Small intestine (tissue), 7 donors: ENCODE results near the gene TPD52L1. TPM values are rescaled to one million over a fixed set of nuclear protein-coding genes. Genes with fewer than 3 reads are reported as not detected.

Experiments
- DNase-seq, 2 donors: peaks; one replicate each; pipeline versions ENCODE4 v3.0.0 to v3.0.0-alpha.2; 2013
- FAIRE-seq: peaks from 2 replicates; lab custom pipeline; 2012; peaks lifted over from hg19 to GRCh38; lab: Jason Lieb, UNC
- H3K27ac ChIP-seq, 3 donors: one replicate each; pipeline ENCODE4 v1.5.1; 2013; ENCODE audit warnings: low read length in 2 of 3, mild to moderate bottlenecking in 2 of 3, control low read depth in 1 of 3, inconsistent platforms in 1 of 3, low read depth in 1 of 3, moderate library complexity in 1 of 3
- H3K27me3 ChIP-seq, 3 donors: one replicate each; pipeline ENCODE4 v1.6.1; 2013; ENCODE audit warnings: low read length in 3 of 3, inconsistent platforms in 1 of 3; ENCODE audit not compliant: control insufficient read depth in 3 of 3, insufficient read depth in 3 of 3
- H3K36me3 ChIP-seq, 3 donors: one replicate each; pipeline ENCODE4 v1.6.1; 2013; ENCODE audit warnings: low read length in 3 of 3, inconsistent platforms in 1 of 3, low read depth in 1 of 3, mild to moderate bottlenecking in 1 of 3, moderate library complexity in 1 of 3; ENCODE audit not compliant: control insufficient read depth in 3 of 3, insufficient read depth in 2 of 3
- H3K4me1 ChIP-seq, 3 donors: one replicate each; pipeline ENCODE4 v1.6.1; 2013; ENCODE audit warnings: low read length in 2 of 3, inconsistent platforms in 1 of 3, low read depth in 1 of 3, mild to moderate bottlenecking in 1 of 3, moderate library complexity in 1 of 3; ENCODE audit not compliant: control insufficient read depth in 3 of 3, insufficient read depth in 2 of 3
- H3K4me3 ChIP-seq, 3 donors: one replicate each; pipeline ENCODE4 v1.5.1; 2013; ENCODE audit warnings: low read length in 3 of 3, control low read depth in 1 of 3, inconsistent platforms in 1 of 3, low read depth in 1 of 3, mild to moderate bottlenecking in 1 of 3, moderate library complexity in 1 of 3
- H3K9me3 ChIP-seq, 2 donors: one replicate each; pipeline ENCODE4 v1.6.1; 2013; ENCODE audit warnings: low read depth in 1 of 2, low read length in 1 of 2; ENCODE audit not compliant: control insufficient read depth in 2 of 2, insufficient read depth in 1 of 2
- WGBS, 3 donors: extraction: QIAGEN DNeasy Blood & Tissue Kit; methylation state at CpG; one replicate each; pipeline ENCODE4 v1.1.7; 2013; 5-methylcytosine and 5-hydroxymethylcytosine counted together
- polyA plus RNA-seq, 4 donors: library from polyadenylated mRNA; stranded (reverse) in 3 of 4; unstranded in 1 of 4; fragments of 200-250 nt in 3 of 4; fragments of 120-200 nt in 1 of 4; gene quantifications; one replicate each; pipeline versions ENCODE4 v1.2.1 to v1.2.3, GENCODE V29; 2013
- donor health status: healthy with polysubstance abuse.
- donor health status: control.
- donor health status: control.
- donor health status: Bipolar disorder and iron deficiency.
- donor health status: healthy.

The TPD52L1 gene
- polyA plus RNA-seq, 4 donors, result 10.8 to 179 (median 30.7) TPM

DNA sequence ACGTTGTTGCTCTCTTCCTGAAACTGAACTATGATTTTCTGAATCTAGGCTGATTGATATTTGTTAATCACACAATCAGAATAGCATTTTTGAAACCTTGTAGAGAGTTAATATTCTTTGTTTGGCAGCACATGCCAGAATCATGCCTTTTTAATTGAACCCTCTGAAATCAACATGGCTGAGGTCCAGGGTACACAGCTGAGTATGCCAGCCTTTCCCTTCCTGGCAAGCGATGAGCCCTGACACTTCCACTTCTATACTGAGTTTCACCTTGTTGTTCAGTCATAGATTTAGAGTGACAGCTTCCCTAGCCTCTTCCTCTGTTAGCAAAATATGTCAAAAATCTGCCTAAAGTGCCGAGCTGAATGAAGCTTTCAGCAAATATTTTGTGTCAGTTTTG, 141.4 kb downstream of the TPD52L1 start:
- Histone ChIP-seq H3K4me3 (no peak overlapping the region), H3K36me3 (peaks cover 8 to 25% (median 12%) of the 10 kb centered on the region in 3 donors), H3K27me3 (no peaks in the 10 kb centered on the region), H3K4me1 (peaks cover 0 to under 1% (median 0%) of the 10 kb centered on the region in 3 donors), H3K9me3 (no peaks in the 10 kb centered on the region), H3K27ac (no peak overlapping the region)
- DNase-seq, result no peak
- WGBS, 3 donors, result 65 to 76% (median 76%) methylated on average over 3 of the region's 3 CpGs
- FAIRE-seq, result no peak

- FAIRE-seq (no peak), DNase-seq (no peak)
- H3K36me3 ChIP-seq, result peaks cover 6 to 25% (median 12%) of the 10 kb centered on the region in 3 donors
- no peaks in the 10 kb centered on the region for H3K9me3 ChIP-seq
- H3K4me1 ChIP-seq, result peaks cover 0 to 11% (median 3%) of the 10 kb centered on the region in 3 donors
- H3K27ac ChIP-seq, result no peak overlapping the region
- 95 to 97% (median 96%) methylated on average over 1 of the region's 1 CpG for WGBS, 3 donors
- no peaks in the 10 kb centered on the region for H3K27me3 ChIP-seq
- H3K4me3 ChIP-seq, result no peak overlapping the region
These were observed 142.9 kb downstream of the TPD52L1 start for GRCh38 chr6:125296471-125296870.

GRCh38 chr6:125299257-125299656, 145.7 kb downstream of the TPD52L1 start:
- no peaks in the 10 kb centered on the region for H3K9me3 ChIP-seq
- no peak overlapping the region for H3K27ac ChIP-seq
- H3K4me1 ChIP-seq, result peaks cover 0 to 11% (median 3%) of the 10 kb centered on the region in 3 donors
- FAIRE-seq, result no peak
- no peaks in the 10 kb centered on the region for H3K27me3 ChIP-seq
- no peak for DNase-seq
- H3K4me3 ChIP-seq, result no peak overlapping the region
- peaks cover 4 to 12% (median 11%) of the 10 kb centered on the region in 3 donors for H3K36me3 ChIP-seq
- 79 to 89% (median 88%) methylated on average over 3 of the region's 3 CpGs for WGBS, 3 donors

DNA sequence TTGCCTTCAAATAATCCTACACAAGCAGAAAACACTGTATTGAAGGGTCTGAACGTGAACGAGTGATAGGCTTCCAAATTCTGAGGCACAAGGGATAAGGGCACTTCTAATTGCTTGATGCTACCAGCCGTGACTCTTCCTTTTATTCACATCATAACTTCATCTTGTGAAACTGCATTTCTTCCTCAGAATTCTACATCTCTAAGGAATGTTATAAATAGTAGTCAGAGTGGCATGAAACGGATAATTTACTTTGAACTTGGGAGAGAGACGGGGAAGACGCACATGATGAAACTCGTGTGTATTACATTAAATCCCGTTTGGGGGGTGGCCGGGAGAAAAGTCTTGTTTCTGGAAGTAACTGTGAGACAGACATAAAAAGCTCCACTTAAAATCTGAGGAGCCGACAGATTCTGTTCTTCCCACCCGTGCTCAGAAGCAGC, 147.4 kb downstream of the TPD52L1 start:
- Histone ChIP-seq H3K4me3 (peak overlapping the region; percentile 73 to 96 (median 77)), H3K4me1 (peaks cover 0 to 11% (median 3%) of the 10 kb centered on the region in 3 donors), H3K27me3 (no peaks in the 10 kb centered on the region), H3K9me3 (no peaks in the 10 kb centered on the region), H3K27ac (peak overlapping the region; percentile 79 to 94 (median 93)), H3K36me3 (peaks cover 4 to 9% (median 8%) of the 10 kb centered on the region in 3 donors)
- 0 to 4% (median 3%) methylated on average over 11 of the region's 11 CpGs for WGBS, 3 donors
- FAIRE-seq (no peak), DNase-seq (peak in 1 of 2 donors; percentile 12)

- DNase-seq (peak; percentile 63 to 88), FAIRE-seq (no peak)
- H3K4me3 ChIP-seq, result peak within 1 kb of the TSS; percentile 73 to 96 (median 77)
- H3K36me3 ChIP-seq, result peaks cover 4 to 8% (median 6%) of the 10 kb centered on the region in 3 donors
- no peaks in the 10 kb centered on the region for H3K9me3 ChIP-seq
- 5 to 6% (median 6%) methylated on average over 46 to 67 of the region's 67 CpGs for WGBS, 3 donors
- peak within 1 kb of the TSS; percentile 79 to 94 (median 93) for H3K27ac ChIP-seq
- no peaks in the 10 kb centered on the region for H3K27me3 ChIP-seq
- peaks cover 0 to 14% (median 3%) of the 10 kb centered on the region in 3 donors for H3K4me1 ChIP-seq
These were observed 148.1 kb downstream of the TPD52L1 start, which contains the start of gene HDDC2 for GRCh38 chr6:125301435-125302391. HDDC2 (minus strand) TSS chr6:125301967; CDS start chr6:125301932, 35 bp downstream.

DNA sequence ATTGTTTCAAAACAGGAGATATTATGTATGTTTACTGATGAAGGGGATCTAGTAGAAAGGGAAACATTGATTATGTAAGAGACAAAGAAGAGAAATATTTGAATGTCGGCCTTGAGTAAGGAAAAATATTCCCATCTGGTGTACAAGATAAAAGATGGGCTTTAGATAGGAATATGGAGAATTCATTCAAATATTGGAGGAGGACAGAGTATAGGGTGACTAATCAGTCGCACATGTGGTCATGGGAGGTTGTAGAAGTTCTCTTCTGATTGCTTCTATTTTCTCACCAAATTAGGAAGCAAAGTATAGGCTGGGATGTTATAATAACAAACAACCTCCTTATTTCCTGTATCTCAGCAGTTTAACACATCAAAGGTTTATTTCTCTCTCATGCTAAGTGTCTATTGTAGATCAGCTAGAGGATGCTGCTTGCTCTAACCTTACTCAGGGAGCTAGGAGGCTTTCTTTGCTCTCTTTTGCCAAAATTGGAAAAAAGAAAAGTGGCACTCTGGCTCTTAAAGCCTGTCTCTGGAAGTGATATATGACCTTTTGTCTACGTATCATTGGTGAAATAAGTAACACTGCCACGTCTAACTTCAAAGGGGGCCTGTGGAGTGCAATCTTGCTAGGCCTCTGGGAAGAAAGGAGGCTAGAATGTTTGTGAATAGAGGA, 149.4 kb downstream of the TPD52L1 start:
- Histone ChIP-seq H3K27ac (peak overlapping the region in 1 of 3 donors; percentile 20), H3K9me3 (no peaks in the 10 kb centered on the region), H3K27me3 (no peaks in the 10 kb centered on the region), H3K36me3 (peaks cover 0 to 6% (median 2%) of the 10 kb centered on the region in 3 donors), H3K4me1 (peaks cover 3 to 23% (median 5%) of the 10 kb centered on the region in 3 donors), H3K4me3 (no peak overlapping the region)
- DNase-seq, result no peak
- 79 to 88% (median 80%) methylated on average over 4 of the region's 4 CpGs for WGBS, 3 donors
- no peak for FAIRE-seq

DNA sequence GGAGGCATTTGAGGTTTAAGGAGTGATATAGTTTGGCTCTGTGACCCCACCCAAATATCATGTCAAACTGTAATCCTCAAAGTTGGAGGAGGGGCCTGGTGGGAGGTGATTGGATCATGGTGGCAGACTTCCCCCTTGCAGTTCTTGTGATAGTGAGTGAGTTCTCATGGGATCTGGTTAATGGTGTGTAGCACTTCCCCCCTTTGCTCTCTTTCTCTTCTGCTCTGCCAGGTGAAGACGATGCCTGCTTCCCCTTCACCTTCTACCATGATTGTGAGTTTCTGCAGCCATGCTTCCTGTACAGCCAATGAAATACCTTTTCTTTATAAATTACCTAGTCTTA, 149.9 kb downstream of the TPD52L1 start:
- H3K9me3 ChIP-seq, result no peaks in the 10 kb centered on the region
- no peak for FAIRE-seq
- no peak for DNase-seq
- no peak overlapping the region for H3K4me3 ChIP-seq
- H3K27ac ChIP-seq, result no peak overlapping the region
- peaks cover 3 to 28% (median 5%) of the 10 kb centered on the region in 3 donors for H3K4me1 ChIP-seq
- no peaks in the 10 kb centered on the region for H3K27me3 ChIP-seq
- 87 to 100% (median 92%) methylated on average over 1 of the region's 1 CpG for WGBS, 3 donors
- H3K36me3 ChIP-seq, result peaks cover 0 to 6% (median 1%) of the 10 kb centered on the region in 3 donors
